Hematopoietic multipotent progenitor cell treated with erythropoietin and hydrocortisone succinate and interleukin-3 and kit ligand, for 17 days (in vitro differentiated cells): ENCODE data around the gene SPATA18.
"Not testable (repeated sequence)": the region's sequence is repeated elsewhere in the genome, so short reads cannot be mapped to it uniquely, and the experiment has no call there.

Experiments used
- DNase-seq: peaks from one replicate; pipeline ENCODE4 v3.0.0-alpha.2; 2015; ENCODE audit warnings: low spot score

SPATA18 gene

GRCh38 chr4:52106660-52107059, 55.6 kb downstream of the SPATA18 start:
- DNase-seq: no peak

DNA sequence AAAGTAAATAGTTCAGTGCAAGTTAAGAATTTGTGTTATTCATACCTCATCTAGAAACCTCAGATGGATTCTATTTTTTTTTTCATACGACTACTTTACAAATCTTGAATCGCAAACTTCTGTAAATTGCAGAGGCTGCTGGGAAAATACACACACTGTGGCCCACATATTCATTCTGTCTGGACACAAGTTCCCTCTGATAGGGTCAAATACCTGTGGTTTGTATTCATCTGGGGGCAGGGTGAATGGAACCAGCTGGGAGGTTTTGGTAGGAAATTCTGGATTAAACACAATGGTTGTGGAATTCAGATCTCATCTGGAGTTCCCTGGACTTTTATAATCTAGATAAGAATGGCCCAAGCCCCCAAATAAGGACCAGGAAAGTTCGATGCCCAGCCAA, 56.2 kb downstream of the SPATA18 start:
- DNase-seq: no peak

DNA sequence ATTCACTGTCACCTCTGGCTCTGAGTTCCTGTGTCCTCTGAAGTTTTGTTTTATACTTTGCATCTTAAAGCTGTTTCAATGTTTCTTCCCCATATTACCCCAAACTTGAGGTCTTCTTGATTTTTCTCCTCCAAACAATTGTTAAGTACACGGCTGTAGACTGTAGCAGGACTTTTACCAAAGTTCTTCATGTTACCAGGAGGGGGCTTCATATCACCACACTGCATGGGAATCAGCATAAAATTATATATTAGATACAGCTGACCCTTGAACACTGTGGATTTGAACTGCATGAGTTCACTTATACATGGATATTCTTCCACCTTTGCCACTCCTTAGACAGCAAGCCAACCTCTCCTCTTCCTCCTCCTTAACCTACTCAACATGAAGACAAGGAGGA, 56.6 kb downstream of the SPATA18 start:
- DNase-seq: no peak

DNA sequence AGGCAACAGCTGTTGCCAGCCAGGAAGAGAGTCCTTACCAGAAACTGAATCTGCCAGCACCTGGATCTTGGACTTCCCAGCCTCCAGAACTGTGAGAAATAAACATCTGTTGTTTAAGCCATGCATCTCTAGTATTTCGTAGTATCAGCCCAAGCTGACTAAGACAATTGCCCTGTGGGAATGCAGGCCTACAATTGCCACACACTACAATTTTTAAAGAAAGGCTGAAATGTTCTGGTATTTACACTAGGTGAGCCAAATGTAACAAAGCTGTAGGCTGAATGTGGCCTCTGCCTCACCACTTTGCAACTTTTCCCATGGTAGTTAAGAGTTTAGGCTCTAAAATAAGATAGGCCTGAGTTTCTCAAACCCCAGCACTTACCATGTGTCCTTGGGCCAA, 59.1 kb downstream of the SPATA18 start:
- DNase-seq: no peak

- DNase-seq: no peak
These were observed 60.9 kb downstream of the SPATA18 start for GRCh38 chr4:52111995-52112394.

DNA sequence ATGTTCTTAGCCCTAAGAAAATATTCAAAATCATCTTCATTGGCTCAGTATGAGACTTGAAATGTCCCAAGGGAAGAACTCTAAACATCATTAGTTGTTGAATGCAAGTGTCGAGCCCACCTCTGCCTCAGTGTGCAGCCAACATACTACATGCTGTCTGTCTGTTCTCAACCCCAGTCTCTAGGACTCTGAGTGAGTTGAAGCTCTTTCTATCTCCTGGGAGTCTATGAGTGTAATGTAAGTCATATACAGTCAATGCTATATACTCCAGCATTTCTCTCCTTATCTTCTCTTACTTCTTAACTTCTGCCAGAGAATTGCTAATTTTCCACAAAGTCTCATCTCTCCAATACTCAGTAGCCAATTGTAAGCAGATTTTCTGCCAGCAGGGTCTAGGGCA, 61.3 kb downstream of the SPATA18 start:
- DNase-seq: no peak

DNA sequence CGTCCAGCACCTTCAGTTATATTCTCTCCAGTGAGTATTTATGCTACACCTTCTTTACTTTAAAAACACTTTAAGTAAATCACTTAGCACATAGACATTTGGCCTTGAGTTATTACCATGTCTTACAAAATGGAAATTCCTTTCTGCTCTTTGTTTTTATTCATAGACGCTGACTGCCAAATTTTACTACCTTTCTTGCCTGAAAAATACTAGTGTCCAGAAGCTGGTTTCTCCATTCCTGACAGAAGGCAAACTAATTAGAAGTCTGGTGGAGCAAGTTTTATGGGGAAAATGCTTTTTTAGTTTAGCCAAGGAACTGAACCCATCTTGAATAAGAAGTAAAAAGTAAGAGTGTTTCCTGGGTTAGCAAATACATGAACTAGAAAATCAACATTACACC, 65.5 kb downstream of the SPATA18 start:
- DNase-seq: no peak

GRCh38 chr4:52126226-52126625, 75.1 kb downstream of the SPATA18 start:
- no peak for DNase-seq

GRCh38 chr4:52126966-52127365, 75.9 kb downstream of the SPATA18 start:
- DNase-seq: no peak

GRCh38 chr4:52135171-52135570, 84.1 kb downstream of the SPATA18 start:
- no peak for DNase-seq

DNA sequence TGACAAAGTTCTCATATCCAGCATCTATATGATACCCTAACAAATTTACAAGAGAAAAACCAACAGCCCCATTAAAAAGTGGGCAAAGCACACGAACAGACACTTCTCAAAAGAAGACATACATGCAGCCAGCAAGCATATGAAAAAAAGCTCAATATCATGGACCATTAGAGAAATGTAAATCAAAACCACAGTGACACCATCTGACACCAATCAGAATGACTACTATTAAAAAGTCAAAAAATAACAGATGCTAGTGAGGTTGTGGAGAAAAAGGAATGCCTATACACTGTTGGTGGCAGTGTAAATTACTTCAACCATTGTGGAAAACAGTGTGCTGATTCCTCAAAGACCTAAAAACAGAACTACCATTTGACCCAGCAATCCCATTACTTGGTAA, 86.0 kb downstream of the SPATA18 start:
- DNase-seq: not testable (repeated sequence)

DNA sequence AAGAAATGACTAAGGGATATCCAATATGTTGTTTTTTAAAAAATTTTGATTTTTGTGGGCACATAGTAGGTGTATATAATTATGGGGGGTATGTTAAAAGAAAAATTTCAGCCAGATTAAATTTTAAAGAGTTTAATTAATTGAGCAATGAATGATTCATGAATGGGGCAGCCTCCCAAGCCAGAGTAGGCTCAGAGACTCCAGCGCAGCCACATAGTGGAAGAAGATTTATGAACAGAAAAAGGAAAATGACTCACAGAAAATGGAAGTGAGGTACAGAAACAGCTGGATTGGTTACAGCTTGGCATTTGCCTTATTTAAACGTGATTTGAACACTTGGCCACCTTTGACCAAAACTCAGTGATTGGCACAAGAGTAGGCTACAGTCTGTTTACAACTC, 91.7 kb downstream of the SPATA18 start:
- DNase-seq: no peak

DNA sequence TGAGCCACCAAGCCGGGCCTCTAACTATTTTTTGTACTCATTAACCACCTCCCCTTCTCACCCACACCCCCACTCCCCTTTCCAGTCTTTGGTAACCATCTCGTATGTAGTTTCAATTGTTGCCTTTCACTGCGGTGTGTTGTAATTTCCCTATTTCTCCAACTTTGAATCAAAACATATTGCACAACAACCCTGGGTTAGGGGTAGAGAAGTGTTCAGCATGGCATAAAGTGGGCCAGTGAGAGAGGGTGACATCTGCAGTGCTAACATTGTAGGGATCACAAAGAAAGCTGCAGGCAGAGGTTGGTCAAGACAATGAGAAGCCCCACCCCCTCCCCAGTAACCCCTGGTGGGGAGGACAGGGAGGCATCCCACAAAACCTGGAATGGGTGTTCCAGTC, 92.7 kb downstream of the SPATA18 start:
- DNase-seq: no peak

GRCh38 chr4:52144372-52144771, 93.3 kb downstream of the SPATA18 start:
- no peak for DNase-seq
